Measurements from ENCODE around the gene TGM2.

Gene TGM2

DNA sequence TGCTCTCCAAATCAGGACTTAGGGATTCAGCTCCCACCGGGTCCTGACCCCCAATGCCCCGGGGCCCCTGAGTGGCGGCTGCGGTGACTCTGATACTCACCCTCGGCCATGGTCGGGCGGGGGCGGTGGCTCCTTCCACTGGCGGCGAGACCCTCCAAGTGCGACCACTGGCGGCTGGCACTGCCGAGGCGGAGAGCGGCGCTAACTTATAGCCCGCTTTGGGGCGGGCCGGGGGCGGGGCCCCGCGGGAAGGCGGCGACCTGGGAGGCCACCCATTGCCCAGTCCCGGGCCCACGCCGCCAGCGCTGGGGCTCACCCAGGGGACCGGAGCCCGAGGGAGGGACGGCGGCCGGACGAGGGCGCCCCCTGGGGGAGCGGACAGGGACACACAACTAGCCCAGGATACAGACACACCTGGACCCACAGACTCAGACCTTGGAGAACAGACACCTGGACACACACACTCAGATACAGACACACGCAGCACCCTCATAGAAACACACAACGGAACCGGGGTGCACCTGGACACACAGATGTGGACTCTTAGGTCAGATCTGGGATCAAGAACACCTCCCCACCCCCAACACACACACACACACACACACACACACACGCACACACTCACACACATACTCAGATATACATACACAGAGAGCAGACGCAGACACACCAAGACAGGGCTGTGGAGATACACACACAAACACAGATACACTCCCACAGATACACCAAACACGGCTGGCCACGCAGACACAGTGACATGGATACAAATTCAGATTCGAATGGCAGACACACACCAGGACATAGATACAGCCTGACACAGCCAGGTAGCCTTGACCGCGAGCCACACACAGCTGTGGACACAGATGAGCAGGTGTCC is at the start of gene TGM2:
Gene TGM2 (minus strand): TSS at position 182 of the 877 bp plus-strand sequence. CDS start 72 bp downstream, at position 110.
- TF ChIP-seq CTCF (IDR thresholded peaks at IDR 0.05; ENCODE audit: borderline replicate concordance, insufficient read depth, low read depth, low read length): peak; percentile 91
- H3K4me3 ChIP-seq (ENCODE audit: low read depth, low read length): peak within 1 kb of the TSS; percentile 13

- H3K4me3 ChIP-seq (ENCODE audit: low read depth, low read length): no peak overlapping the region
- no peak for TF ChIP-seq CTCF (IDR thresholded peaks at IDR 0.05; ENCODE audit: borderline replicate concordance, insufficient read depth, low read depth, low read length)
These were observed 49.5 kb upstream of the TGM2 start for GRCh38 chr20:38214256-38215193.

DNA sequence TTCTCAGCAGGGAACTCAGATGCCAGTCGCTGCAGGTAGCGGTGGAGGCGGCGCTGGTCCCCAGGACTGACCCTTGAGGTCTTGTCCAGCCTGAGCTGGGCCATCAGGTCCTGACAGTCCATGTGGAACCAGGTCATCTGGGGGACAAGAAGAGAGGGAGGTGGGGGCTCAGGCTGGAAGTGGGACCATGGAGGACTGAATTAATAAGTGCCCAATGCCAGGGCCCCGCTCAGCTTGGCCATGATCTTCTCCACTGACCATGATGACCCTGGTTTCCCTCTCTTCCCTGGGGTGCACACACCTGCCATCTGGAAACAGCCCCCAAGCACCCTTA is 48.5 kb upstream of the TGM2 start:
- no peak overlapping the region for H3K4me3 ChIP-seq (ENCODE audit: low read depth, low read length)

DNA sequence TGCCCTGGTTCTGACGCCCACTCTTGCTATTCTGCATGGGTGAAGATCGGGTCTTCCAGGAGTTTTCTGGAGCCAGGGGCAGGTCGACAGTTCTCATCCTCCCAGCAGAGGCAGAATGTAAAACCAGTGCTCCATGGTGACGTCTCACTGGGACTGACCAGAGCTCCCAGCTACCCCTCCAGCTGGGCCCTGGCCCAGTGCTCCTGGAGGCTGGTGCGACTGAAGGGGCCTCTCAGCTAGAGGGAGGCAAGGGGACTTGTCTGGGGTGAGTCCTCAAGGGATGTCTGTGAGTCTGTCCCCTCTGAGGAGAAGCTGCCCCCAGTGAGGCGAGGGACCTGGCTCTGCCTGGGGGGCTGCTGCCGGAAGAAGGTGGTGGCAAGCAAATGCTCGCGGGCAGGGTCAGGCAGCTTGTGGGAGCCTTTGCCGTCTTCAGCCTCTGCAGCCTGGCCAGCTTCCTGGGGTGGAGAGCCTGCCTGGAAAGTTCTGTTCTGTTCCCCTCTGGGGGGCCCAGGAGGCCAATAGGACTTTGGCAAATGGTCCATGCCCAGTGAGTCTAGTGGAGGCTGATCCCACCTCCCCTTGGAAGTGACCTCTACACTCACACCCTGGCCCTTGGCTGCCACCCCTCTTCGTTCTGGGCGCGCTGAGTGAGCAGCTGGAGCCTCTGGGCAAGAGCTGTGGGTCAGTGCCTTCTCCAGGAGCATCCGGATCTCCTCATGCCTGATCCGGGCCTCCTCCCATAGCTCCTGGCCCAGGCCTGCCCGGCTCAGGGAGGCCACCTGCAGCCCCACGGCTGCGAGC is 47.9 kb upstream of the TGM2 start:
- no peak for TF ChIP-seq CTCF (IDR thresholded peaks at IDR 0.05; ENCODE audit: borderline replicate concordance, insufficient read depth, low read depth, low read length)
- H3K4me3 ChIP-seq (ENCODE audit: low read depth, low read length): no peak overlapping the region

More for the DNA sequence above, 48.5 kb upstream of the TGM2 start:
- no peak for TF ChIP-seq CTCF (IDR thresholded peaks at IDR 0.05; ENCODE audit: borderline replicate concordance, insufficient read depth, low read depth, low read length)

- TF ChIP-seq CTCF (IDR thresholded peaks at IDR 0.05; ENCODE audit: borderline replicate concordance, insufficient read depth, low read depth, low read length): no peak
- no peak overlapping the region for H3K4me3 ChIP-seq (ENCODE audit: low read depth, low read length)
These were observed 46.4 kb upstream of the TGM2 start for GRCh38 chr20:38211200-38212097.

GRCh38 chr20:38210741-38211140 is 45.7 kb upstream of the TGM2 start:
- no peak for TF ChIP-seq CTCF (IDR thresholded peaks at IDR 0.05; ENCODE audit: borderline replicate concordance, insufficient read depth, low read depth, low read length)
- no peak overlapping the region for H3K4me3 ChIP-seq (ENCODE audit: low read depth, low read length)

Data from GM12875 (cell line).